DOHH2 (cell line): ENCODE measurements around the gene FBXW7.

ENCODE experiments used
- H3F3A ChIP-seq: fragments of 200-600 bp; sonication (generic), shearing (Covaris generic); 2 replicates; pipeline ENCODE4 v1.6.0; 2016; ENCODE audit warnings: antibody characterized with exemption, mild to moderate bottlenecking; ENCODE audit not compliant: control insufficient read depth, insufficient read depth
- H3K27ac ChIP-seq: fragments of 200-600 bp; sonication (generic); 2 replicates; pipeline ENCODE4 v1.5.1; 2014; ENCODE audit warnings: low read depth, mild to moderate bottlenecking, low read length, moderate library complexity
- H3K27me3 ChIP-seq: fragments of 200-600 bp; sonication (generic); 2 replicates; pipeline ENCODE4 v1.6.1; 2014; ENCODE audit warnings: mild to moderate bottlenecking, low read length, mixed read lengths; ENCODE audit not compliant: control insufficient read depth
- H3K36me3 ChIP-seq: fragments of 200-600 bp; sonication (generic); 2 replicates; pipeline ENCODE4 v1.6.1; 2014; ENCODE audit warnings: mild to moderate bottlenecking, low read length, moderate library complexity, mixed read lengths; ENCODE audit not compliant: control insufficient read depth
- H3K4me1 ChIP-seq: fragments of 200-600 bp; sonication (generic); 2 replicates; pipeline ENCODE4 v1.6.1; 2014; ENCODE audit warnings: mild to moderate bottlenecking, low read length, mixed read lengths; ENCODE audit not compliant: control insufficient read depth
- H3K4me2 ChIP-seq: fragments of 200-600 bp; sonication (generic); 2 replicates; pipeline ENCODE4 v1.6.0; 2014; ENCODE audit warnings: mild to moderate bottlenecking, low read length, moderate library complexity
- H3K4me3 ChIP-seq: fragments of 200-600 bp; sonication (generic); 2 replicates; pipeline ENCODE4 v1.5.1; 2014; ENCODE audit warnings: mild to moderate bottlenecking, low read length, mixed read lengths
- H3K79me2 ChIP-seq: fragments of 200-600 bp; sonication (generic); 2 replicates; pipeline ENCODE4 v1.6.1; 2014; ENCODE audit warnings: mild to moderate bottlenecking, low read length, mixed read lengths; ENCODE audit not compliant: control insufficient read depth
- H3K9me2 ChIP-seq: fragments of 200-600 bp; sonication (generic); replicated peaks from 2 replicates; pipeline ENCODE4 v1.6.1; 2014; ENCODE audit warnings: mild to moderate bottlenecking, low read length, mixed read lengths; ENCODE audit not compliant: control insufficient read depth
- H3K9me3 ChIP-seq: fragments of 200-600 bp; sonication (generic); 2 replicates; pipeline ENCODE4 v1.6.1; 2014; ENCODE audit warnings: antibody characterized with exemption, low read length, mixed read lengths; ENCODE audit not compliant: control insufficient read depth, insufficient read depth
- H4K20me1 ChIP-seq: fragments of 200-600 bp; sonication (generic); 2 replicates; pipeline ENCODE4 v1.6.0; 2014; ENCODE audit warnings: low read depth, mild to moderate bottlenecking, antibody characterized with exemption, low read length, moderate library complexity; ENCODE audit not compliant: control insufficient read depth, insufficient read depth
- CTCF ChIP-seq: fragments of 200-600 bp; sonication (generic); IDR thresholded peaks from one replicate; pipeline ENCODE4 v1.5.1; 2014; ENCODE audit warnings: antibody characterized with exemption, mild to moderate bottlenecking, low read depth, low read length; ENCODE audit not compliant: poor library complexity, severe bottlenecking
- EZH2phosphoT487 ChIP-seq: fragments of 200-600 bp; sonication (generic); IDR thresholded peaks from 2 replicates; pipeline ENCODE4 v1.6.1; 2017; ENCODE audit warnings: borderline replicate concordance, mild to moderate bottlenecking, antibody characterized with exemption, low read length, moderate library complexity, mixed read lengths

FBXW7 gene

GRCh38 chr4:152421576-152421975 is 114.3 kb downstream of the FBXW7 start:
- Histone ChIP-seq H3F3A (no peaks in the 10 kb centered on the region), H3K4me1 (no peaks in the 10 kb centered on the region), H3K79me2 (peaks cover 52% of the 10 kb centered on the region), H3K27me3 (no peaks in the 10 kb centered on the region), H3K9me2 (no peaks in the 10 kb centered on the region), H3K27ac (no peak overlapping the region), H3K4me2 (no peak overlapping the region), H3K9me3 (no peaks in the 10 kb centered on the region), H4K20me1 (peaks cover 5% of the 10 kb centered on the region; the same call in 1 of the 2 replicates), H3K36me3 (no peaks in the 10 kb centered on the region), H3K4me3 (no peak overlapping the region)
- TF ChIP-seq EZH2phosphoT487 (no peak), CTCF (no peak)

- peaks cover 53% of the 10 kb centered on the region for H3K79me2 ChIP-seq
- peaks cover 7% of the 10 kb centered on the region; the same call in 1 of the 2 replicates for H4K20me1 ChIP-seq
- H3F3A ChIP-seq: no peaks in the 10 kb centered on the region
- TF ChIP-seq EZH2phosphoT487 (no peak), CTCF (no peak)
- no peak overlapping the region for H3K27ac ChIP-seq
- no peak overlapping the region for H3K4me2 ChIP-seq
- no peak overlapping the region for H3K4me3 ChIP-seq
- no peaks in the 10 kb centered on the region for H3K9me3 ChIP-seq
- no peaks in the 10 kb centered on the region for H3K36me3 ChIP-seq
- no peaks in the 10 kb centered on the region for H3K27me3 ChIP-seq
- no peaks in the 10 kb centered on the region for H3K9me2 ChIP-seq
- no peaks in the 10 kb centered on the region for H3K4me1 ChIP-seq
Observed at GRCh38 chr4:152419809-152420208, 116.1 kb downstream of the FBXW7 start.

- TF ChIP-seq EZH2phosphoT487 (no peak), CTCF (no peak)
- Histone ChIP-seq H3K4me1 (no peaks in the 10 kb centered on the region), H4K20me1 (peaks cover 10% of the 10 kb centered on the region; the same call in 1 of the 2 replicates), H3K4me3 (no peak overlapping the region), H3K9me3 (no peaks in the 10 kb centered on the region), H3K27ac (no peak overlapping the region), H3K79me2 (peaks cover 54% of the 10 kb centered on the region), H3K4me2 (no peak overlapping the region), H3K36me3 (no peaks in the 10 kb centered on the region), H3K9me2 (no peaks in the 10 kb centered on the region), H3F3A (no peaks in the 10 kb centered on the region), H3K27me3 (no peaks in the 10 kb centered on the region)
Observed at GRCh38 chr4:152417673-152418072, 118.2 kb downstream of the FBXW7 start.
